Measurements from ENCODE around the gene PRKRIP1.
"Not testable (repeated sequence)": the region's sequence is repeated elsewhere in the genome, so short reads cannot be mapped to it uniquely, and the experiment has no call there.

The PRKRIP1 gene

DNA sequence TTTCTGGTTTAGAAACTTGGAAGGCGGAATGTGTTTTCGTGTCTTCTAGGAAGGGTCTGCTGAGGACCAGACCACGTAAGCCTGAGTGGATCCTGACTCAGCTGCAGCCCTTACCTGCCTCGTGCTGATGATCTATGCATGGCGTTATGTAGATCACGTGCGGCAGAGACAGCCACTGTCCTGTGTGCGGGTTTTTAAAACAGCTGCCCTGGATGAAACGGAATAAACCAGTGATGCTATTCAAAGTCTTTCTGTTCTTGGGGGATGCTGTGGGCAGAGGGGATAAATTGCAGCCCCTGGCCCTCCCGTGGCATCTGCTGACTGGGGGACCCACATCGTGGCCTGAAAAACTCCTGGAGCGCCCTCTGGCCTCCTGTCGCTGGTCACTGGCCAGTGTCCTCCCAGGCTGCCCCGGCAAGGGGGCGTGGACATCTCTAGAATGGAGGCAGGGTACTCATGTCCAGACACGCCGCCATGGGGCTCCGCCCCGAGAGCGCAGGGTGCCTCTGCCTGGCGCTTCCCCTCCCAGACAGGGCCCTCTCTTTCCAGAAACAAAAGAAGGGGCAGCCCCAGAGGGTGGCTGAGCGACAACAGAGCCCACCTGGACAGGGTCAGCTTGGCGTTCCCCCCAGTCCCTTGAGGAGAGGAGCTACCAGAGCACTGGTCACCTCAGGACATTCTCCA lies 55.4 kb downstream of the PRKRIP1 start:
- H3K4me3 ChIP-seq (ENCODE audit: low read depth, low read length), result no peak overlapping the region
- no peak for DNase-seq (ENCODE audit: low read depth)
- TF ChIP-seq, protein P1, sequence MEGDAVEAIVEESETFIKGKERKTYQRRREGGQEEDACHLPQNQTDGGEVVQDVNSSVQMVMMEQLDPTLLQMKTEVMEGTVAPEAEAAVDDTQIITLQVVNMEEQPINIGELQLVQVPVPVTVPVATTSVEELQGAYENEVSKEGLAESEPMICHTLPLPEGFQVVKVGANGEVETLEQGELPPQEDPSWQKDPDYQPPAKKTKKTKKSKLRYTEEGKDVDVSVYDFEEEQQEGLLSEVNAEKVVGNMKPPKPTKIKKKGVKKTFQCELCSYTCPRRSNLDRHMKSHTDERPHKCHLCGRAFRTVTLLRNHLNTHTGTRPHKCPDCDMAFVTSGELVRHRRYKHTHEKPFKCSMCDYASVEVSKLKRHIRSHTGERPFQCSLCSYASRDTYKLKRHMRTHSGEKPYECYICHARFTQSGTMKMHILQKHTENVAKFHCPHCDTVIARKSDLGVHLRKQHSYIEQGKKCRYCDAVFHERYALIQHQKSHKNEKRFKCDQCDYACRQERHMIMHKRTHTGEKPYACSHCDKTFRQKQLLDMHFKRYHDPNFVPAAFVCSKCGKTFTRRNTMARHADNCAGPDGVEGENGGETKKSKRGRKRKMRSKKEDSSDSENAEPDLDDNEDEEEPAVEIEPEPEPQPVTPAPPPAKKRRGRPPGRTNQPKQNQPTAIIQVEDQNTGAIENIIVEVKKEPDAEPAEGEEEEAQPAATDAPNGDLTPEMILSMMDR (IDR thresholded peaks at IDR 0.05; ENCODE audit: low read depth, low read length), result no peak

- TF ChIP-seq MYC (IDR thresholded peaks at IDR 0.05; ENCODE audit: low read depth, low read length) (no peak), POLR2A (IDR thresholded peaks at IDR 0.05; ENCODE audit: extremely low read depth, insufficient read length) (no peak)
- TF ChIP-seq, protein P2, sequence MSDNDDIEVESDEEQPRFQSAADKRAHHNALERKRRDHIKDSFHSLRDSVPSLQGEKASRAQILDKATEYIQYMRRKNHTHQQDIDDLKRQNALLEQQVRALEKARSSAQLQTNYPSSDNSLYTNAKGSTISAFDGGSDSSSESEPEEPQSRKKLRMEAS (IDR thresholded peaks at IDR 0.05; ENCODE audit: low read depth, low read length), result no peak
- TF ChIP-seq, protein P1 (IDR thresholded peaks at IDR 0.05; ENCODE audit: low read depth, low read length), result no peak
- H3K4me3 ChIP-seq (ENCODE audit: low read depth, low read length), result no peak overlapping the region
- DNase-seq (ENCODE audit: low read depth), result no peak
These were observed 56.3 kb downstream of the PRKRIP1 start for GRCh38 chr7:102452451-102452850.

DNA sequence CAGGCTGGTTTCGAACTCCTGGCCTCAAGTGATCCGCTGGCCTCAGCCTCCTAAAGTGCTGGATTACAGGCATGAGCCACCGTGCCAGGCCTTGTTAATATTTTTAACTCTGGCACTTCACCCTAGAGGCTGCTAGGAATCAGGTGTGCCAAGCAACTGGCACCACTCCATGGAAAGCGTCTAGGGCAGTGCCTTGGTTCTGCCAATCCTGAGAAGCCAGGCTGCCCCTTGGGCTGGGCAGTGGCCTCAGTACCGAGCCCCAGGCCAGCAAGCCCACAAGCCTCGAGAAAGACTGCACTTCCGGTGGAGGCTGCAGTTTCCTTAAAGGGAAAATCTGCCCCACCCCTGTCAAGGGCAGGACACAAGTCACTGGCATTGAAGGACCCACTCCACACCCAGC lies 57.2 kb downstream of the PRKRIP1 start:
- no peak for DNase-seq (ENCODE audit: low read depth)
- no peak overlapping the region for H3K4me3 ChIP-seq (ENCODE audit: low read depth, low read length)
- TF ChIP-seq, protein P1 (IDR thresholded peaks at IDR 0.05; ENCODE audit: low read depth, low read length), result no peak
- TF ChIP-seq POLR2A (IDR thresholded peaks at IDR 0.05; ENCODE audit: extremely low read depth, insufficient read length) (no peak), MYC (IDR thresholded peaks at IDR 0.05; ENCODE audit: low read depth, low read length) (no peak)
- TF ChIP-seq, protein P2 (IDR thresholded peaks at IDR 0.05; ENCODE audit: low read depth, low read length), result no peak

DNA sequence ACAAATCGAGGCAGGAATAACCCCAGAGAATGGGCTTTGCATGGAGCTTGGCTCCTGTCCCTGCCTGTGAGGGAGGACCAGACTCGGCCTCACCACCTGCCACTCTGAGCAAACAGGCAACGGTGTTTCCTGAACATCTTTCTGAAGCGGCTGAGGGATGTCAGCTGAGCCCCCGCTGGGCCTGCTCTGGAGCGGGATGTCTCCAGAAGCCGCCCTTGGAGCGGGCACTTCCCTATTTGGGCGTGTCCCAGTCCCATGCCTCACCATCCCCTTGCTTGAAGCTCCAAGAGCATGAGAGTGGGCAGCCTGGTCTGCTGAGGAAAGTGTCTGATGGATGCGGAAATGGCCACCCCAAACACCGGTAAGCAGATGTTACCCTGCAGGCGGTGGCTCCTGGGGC lies 58.3 kb downstream of the PRKRIP1 start:
- no peak overlapping the region for H3K4me3 ChIP-seq (ENCODE audit: low read depth, low read length)
- TF ChIP-seq POLR2A (IDR thresholded peaks at IDR 0.05; ENCODE audit: extremely low read depth, insufficient read length) (no peak), MYC (IDR thresholded peaks at IDR 0.05; ENCODE audit: low read depth, low read length) (no peak)
- TF ChIP-seq, protein P1 (IDR thresholded peaks at IDR 0.05; ENCODE audit: low read depth, low read length), result no peak
- TF ChIP-seq, protein P2 (IDR thresholded peaks at IDR 0.05; ENCODE audit: low read depth, low read length), result no peak
- no peak for DNase-seq (ENCODE audit: low read depth)

DNA sequence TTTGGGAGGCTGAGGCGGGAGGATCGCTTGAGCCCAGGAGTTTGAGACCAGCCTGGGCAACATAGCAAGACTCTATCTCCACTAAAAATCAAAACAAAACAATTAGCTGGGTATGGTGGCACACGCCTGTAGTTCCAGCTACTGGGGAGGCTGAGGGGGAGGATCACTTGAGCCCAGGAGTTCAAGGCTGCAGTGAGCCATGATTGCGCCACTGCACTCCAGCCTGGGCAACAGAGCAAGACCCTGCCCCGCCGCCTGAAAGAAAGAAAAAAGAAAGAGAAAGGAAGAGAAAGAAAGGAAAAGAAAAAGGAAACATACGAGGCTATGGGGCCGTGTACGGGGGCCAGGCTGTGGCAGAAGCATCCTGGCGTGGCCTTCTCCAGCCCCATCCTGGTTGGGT lies 58.8 kb downstream of the PRKRIP1 start:
- H3K4me3 ChIP-seq (ENCODE audit: low read depth, low read length); DNase-seq (ENCODE audit: low read depth): not testable (repeated sequence)

DNA sequence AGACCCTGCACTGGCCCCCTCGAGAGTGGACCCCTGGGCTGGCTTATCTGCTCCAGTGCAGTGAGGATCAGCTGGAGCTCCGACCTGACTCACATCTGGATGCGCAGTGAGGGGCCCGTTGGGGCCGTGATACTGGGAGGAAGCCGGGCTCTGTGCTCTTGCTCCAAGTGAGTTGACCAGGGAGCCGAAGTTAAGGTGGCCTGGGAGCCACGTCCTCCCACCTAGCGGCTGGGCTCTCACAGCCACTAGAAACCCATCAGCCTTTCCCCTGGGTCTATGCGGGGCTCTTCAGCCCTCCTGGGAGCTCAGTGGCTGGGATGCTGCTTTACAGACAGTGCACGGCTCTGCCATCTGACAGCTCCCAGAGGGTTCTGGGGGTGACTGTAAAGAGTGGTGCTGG lies 59.4 kb downstream of the PRKRIP1 start:
- no peak for DNase-seq (ENCODE audit: low read depth)
- TF ChIP-seq, protein P1 (IDR thresholded peaks at IDR 0.05; ENCODE audit: low read depth, low read length), result no peak
- TF ChIP-seq POLR2A (IDR thresholded peaks at IDR 0.05; ENCODE audit: extremely low read depth, insufficient read length) (no peak), MYC (IDR thresholded peaks at IDR 0.05; ENCODE audit: low read depth, low read length) (no peak)
- TF ChIP-seq, protein P2 (IDR thresholded peaks at IDR 0.05; ENCODE audit: low read depth, low read length), result no peak
- no peak overlapping the region for H3K4me3 ChIP-seq (ENCODE audit: low read depth, low read length)

Data from NB4 (cell line).